ENCODE measurements around the gene OR10T2. TPM values are rescaled to one million over a fixed set of nuclear protein-coding genes. Genes with fewer than 3 reads are reported as not detected.
"Not testable (repeated sequence)": the region's sequence is repeated elsewhere in the genome, so short reads cannot be mapped to it uniquely, and the experiment has no call there.

Gene OR10T2, protein sequence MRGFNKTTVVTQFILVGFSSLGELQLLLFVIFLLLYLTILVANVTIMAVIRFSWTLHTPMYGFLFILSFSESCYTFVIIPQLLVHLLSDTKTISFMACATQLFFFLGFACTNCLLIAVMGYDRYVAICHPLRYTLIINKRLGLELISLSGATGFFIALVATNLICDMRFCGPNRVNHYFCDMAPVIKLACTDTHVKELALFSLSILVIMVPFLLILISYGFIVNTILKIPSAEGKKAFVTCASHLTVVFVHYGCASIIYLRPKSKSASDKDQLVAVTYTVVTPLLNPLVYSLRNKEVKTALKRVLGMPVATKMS
- not detected in 2 replicates for total RNA-seq (2014; rRNA removed; shearing (Covaris generic))
- polyA plus RNA-seq (2015; cell fraction: cytosol; rRNA removed) = not detected in 2 replicates
- polyA plus RNA-seq (2015; cell fraction: nucleus; rRNA removed) = not detected in 2 replicates

DNA sequence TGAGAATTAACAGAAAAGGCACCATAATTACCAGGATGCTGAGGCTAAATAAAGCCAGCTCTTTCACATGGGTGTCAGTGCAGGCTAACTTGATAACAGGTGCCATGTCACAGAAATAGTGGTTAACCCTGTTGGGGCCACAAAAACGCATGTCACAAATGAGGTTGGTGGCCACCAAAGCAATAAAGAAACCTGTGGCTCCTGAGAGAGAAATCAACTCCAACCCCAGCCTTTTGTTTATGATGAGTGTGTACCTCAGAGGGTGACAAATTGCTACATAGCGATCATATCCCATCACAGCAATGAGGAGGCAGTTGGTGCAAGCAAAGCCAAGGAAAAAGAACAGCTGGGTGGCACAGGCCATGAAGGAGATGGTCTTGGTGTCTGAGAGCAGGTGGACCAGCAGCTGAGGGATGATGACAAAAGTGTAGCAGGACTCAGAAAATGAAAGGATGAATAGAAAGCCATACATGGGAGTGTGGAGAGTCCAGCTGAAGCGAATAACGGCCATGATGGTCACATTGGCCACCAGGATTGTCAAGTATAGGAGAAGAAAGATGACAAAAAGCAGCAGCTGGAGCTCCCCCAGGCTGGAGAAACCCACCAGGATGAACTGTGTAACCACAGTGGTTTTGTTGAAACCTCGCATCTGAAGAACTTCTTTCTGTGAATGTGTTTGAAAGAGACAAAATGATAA is at the start of gene OR10T2:
Gene OR10T2 (minus strand): TSS at position 649 of the 697 bp plus-strand sequence. CDS start 0 bp downstream, at position 649.
- in situ Hi-C loops (cut with HindIII; ENCODE audit: low pct_unique_long_range_greater_than_20kb, low sequenced_read_pairs) = no loop called here
- DNase-seq (ENCODE audit: low read depth, low spot score) = no peak

DNA sequence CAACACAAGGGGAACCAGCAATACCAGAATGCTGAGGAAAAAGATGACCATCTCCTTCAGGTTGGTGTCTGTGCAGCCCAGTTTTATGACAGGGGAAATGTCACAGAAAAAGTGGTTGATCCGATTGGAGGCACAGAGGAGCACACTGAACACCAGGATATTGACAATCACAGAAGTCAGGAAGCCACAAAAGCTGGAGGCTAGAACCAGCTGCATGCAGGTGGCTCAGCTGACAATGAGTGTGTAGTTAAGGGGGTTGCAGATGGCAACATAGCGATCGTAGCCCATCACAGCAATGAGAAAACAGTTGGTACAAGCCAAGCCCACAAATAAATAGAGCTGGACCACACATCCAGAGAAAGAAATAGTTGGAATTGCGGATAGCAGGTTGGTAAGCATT is 46.1 kb upstream of the OR10T2 start:
- DNase-seq (ENCODE audit: low read depth, low spot score) = no peak
- in situ Hi-C loops (cut with HindIII; ENCODE audit: low pct_unique_long_range_greater_than_20kb, low sequenced_read_pairs) = no loop called here

DNA sequence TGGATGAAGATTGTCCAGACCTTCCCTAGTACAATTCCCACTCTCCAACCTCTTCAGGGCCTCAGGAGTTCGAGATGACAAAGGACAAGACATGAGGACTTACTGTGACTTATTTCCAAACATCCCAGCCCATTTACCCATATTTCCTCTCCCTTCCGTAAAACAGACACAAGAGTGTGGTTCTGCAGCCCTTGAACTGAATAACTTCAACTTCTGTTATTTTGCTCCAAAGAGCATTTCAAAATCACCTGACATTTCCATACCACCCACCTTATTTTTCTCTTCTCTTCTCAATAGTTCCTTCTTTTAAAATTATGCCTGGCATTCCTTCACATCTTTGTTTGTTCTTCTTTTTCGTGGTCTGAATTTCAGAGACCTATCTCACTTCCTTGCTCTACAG is 35.5 kb upstream of the OR10T2 start:
- in situ Hi-C loops (cut with HindIII; ENCODE audit: low pct_unique_long_range_greater_than_20kb, low sequenced_read_pairs) = no loop called here
- no peak for DNase-seq (ENCODE audit: low read depth, low spot score)

DNA sequence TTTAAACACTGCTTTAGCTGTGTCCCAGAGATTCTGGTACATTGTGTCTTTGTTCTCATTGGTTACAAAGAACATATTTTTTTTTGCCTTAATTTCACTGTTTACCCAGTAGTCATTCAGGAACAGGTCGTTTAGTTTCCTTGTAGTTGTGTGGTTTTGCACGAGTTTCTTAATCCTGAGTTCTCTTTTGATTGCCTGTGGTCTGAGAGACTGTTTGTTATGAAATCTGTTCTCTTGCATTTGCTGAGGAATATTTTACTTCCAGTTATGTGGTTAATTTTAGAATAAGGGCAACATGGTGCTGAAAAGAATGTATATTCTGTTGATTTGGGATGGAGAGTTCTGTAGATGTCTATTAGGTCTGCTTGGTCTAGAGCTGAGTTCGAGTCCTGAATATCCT is 30.9 kb upstream of the OR10T2 start:
- in situ Hi-C loops (cut with HindIII; ENCODE audit: low pct_unique_long_range_greater_than_20kb, low sequenced_read_pairs); DNase-seq (ENCODE audit: low read depth, low spot score): not testable (repeated sequence)

DNA sequence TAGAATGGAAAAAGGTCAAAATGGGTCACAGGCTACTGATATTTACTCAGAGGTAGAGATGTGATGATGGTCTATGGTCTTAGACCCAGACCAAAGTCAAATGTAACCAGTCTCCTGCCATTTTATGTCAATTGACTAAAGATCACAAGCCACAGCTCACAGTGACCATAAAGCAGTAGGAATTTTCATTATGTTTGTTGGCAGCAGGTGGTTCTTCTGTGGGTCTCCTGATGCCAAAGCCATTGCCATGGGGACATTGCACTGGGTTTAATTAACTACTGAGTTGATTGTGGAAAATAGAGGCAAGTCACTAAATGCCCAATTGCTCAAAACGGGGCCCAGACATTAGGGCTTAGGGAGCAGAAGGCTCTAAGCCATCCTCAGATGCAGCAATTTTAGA is 26.9 kb upstream of the OR10T2 start, which contains the start of gene OR10K2:
Gene OR10K2 (minus strand): TSS at position 101 of the 400 bp plus-strand sequence. CDS start 5,371 bp downstream, outside the sequence.
- DNase-seq (ENCODE audit: low read depth, low spot score) = no peak
- in situ Hi-C loops (cut with HindIII; ENCODE audit: low pct_unique_long_range_greater_than_20kb, low sequenced_read_pairs) = no loop called here

DNA sequence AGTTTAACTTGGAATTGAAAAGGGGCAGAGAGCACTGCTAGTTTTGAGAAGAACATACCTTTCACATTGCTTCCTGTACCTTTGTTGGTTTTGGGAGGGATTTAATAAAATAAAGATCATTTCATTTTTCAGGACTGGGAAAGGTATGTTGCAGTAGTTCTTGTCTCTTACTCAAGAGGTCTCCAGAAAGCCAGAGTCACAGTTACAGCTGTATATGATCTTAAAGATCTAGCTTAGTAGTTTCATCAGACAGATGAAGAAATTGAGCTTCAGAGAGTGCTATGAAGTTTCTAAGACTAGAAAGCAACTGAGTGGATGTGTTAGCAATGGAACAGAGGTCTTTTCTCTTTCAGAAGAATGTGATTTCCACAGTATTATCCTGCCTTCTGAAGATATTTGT is 25.8 kb upstream of the OR10T2 start:
- in situ Hi-C loops (cut with HindIII; ENCODE audit: low pct_unique_long_range_greater_than_20kb, low sequenced_read_pairs) = no loop called here
- no peak for DNase-seq (ENCODE audit: low read depth, low spot score)

DNA sequence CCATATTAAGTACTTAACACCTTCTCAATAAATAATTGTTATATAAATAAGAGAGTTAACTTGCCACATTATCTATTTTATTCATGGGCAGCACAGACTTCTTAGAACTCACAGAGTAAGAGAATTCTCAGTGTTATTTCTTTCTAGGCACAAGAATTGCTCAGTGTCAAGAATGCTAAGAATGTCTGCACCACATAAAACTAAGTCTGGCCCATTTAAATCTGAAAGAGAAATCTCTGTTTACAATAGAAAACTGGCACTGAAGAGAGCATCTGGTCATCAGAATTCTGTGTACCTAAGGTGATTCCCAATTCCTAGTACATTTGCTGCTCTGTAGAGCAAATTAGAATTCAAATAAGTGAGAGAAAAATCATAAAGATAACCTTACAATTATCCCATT is 22.9 kb upstream of the OR10T2 start:
- no peak for DNase-seq (ENCODE audit: low read depth, low spot score)
- in situ Hi-C loops (cut with HindIII; ENCODE audit: low pct_unique_long_range_greater_than_20kb, low sequenced_read_pairs) = no loop called here

DNA sequence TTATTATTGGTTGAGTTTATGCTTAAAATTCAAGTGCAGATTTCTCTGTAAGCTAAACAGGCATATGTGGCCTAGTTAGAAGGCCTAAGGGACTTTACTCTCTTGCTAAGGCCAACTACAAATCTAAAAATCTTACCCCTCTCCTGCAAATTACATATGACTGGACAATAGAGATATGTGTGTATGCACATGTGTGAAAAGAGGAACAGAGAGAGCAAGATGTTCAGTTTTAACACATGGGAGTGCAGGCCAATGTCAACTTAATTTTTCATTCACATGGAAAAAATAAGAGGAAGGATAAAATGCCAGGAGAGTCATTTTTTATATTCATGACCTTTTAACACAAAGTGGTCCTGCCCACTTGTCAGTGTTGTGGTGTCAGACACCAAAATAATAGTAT is 18.3 kb upstream of the OR10T2 start:
- no peak for DNase-seq (ENCODE audit: low read depth, low spot score)
- in situ Hi-C loops (cut with HindIII; ENCODE audit: low pct_unique_long_range_greater_than_20kb, low sequenced_read_pairs) = no loop called here

DNA sequence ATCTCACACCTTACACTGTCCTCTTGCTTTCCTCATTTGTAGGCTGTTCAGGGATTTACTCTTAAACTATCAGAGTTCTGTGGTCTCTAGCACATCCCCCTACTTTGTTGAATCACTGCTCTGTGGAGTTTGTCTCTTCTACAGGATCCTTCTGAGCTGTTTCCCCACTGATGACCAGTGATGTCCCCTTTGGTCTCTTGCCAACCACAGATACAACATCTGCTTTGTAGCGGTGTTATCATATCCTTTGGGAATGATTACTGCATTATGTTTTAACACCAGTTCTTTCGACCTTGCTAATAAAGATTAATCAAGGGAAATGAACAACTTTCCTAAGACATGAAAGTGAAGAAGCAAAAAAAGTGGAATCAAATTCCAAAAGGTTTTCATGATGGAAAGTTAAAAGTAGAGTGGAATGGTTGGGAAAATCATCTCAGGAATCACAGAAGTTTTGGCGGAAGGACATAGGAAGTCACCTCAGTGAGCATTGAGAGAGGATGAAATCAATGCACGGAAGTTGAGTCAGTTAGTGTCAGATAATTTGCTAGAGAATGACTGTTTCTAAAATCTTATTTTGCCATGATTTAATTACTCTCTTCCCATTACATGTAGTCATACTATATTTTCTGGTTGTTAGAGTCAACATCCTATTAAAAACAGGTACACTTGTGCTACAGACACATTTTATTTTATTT is 15.5 kb upstream of the OR10T2 start:
- in situ Hi-C loops (cut with HindIII; ENCODE audit: low pct_unique_long_range_greater_than_20kb, low sequenced_read_pairs) = no loop called here
- no peak for DNase-seq (ENCODE audit: low read depth, low spot score)

DNA sequence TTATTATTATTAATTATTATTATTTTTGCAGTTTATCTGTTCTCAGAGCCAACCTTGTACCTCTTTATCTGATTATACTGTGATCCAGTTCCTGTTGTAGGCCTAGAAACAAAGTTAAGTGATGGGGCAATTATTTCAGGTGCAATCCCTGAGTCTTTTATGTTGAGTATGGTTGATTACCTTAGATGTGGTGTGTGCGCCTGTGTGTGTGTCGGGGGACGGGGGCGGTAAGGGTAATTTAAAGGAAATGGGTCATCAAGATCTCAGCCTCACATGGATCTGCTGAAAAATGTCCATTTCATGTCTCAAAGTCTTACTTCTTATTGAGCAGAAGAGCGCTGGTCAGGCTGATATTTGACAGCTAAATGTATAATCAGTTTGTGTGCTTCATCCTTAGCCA is 7.8 kb upstream of the OR10T2 start:
- DNase-seq (ENCODE audit: low read depth, low spot score) = no peak
- in situ Hi-C loops (cut with HindIII; ENCODE audit: low pct_unique_long_range_greater_than_20kb, low sequenced_read_pairs) = no loop called here

DNA sequence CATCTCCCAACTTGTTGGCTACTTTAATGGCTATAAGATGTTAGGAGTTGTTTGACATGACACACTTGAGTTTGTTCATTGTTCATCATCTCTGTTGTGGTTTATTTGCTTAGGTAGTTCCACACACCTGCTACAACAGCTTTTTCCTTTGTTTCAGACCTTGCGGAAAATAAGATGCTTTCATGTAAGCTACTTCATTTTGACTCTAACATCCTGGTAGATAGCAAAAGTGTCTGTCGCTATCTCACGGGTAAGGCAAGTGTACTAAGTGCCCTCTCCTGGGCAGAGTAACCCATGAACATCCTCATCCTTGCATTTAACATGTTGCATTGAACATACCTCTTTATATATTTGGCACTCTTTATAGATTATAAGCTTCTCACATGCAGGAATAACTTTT is 1.6 kb upstream of the OR10T2 start:
- DNase-seq (ENCODE audit: low read depth, low spot score) = no peak
- in situ Hi-C loops (cut with HindIII; ENCODE audit: low pct_unique_long_range_greater_than_20kb, low sequenced_read_pairs) = no loop called here

DNA sequence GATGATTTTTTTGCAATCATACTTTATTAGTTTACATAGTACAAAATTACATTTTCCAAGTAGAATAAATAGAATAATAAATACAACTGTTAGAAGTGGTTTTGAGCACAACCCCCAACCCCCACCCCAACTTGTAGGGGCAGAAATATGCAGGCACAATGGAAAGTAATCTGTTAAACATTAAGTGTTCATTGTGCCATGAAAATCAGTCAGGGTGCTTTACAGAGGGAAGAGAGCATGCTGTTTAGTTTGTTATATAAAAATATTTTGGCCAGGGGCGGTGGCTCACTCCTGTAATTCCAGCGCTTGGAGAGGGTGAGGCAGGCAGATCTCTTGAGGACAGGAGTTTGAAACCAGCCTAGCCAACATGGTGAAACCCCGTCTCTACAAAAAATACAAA is 2.6 kb downstream of the OR10T2 start:
- no peak for DNase-seq (ENCODE audit: low read depth, low spot score)
- in situ Hi-C loops (cut with HindIII; ENCODE audit: low pct_unique_long_range_greater_than_20kb, low sequenced_read_pairs) = no loop called here

DNA sequence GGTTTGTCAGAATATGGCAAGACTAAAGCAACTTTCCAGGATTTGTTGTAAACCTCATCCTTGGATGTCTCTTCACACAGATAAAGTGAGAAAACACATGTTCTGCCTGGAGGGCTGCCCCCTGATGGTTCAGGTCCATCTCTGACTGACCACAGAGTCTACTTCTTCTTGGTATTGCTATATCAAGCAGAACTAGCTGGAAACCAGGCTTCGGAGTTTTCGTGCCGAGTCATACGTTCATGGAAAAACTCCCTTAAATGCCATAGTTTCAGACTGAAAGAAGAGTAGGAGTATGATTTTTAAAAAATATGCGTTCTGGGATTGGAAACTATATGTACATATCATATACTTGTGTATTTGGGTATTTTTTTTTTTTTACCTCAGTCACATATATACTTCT is 5.8 kb downstream of the OR10T2 start:
- in situ Hi-C loops (cut with HindIII; ENCODE audit: low pct_unique_long_range_greater_than_20kb, low sequenced_read_pairs) = no loop called here
- no peak for DNase-seq (ENCODE audit: low read depth, low spot score)

DNA sequence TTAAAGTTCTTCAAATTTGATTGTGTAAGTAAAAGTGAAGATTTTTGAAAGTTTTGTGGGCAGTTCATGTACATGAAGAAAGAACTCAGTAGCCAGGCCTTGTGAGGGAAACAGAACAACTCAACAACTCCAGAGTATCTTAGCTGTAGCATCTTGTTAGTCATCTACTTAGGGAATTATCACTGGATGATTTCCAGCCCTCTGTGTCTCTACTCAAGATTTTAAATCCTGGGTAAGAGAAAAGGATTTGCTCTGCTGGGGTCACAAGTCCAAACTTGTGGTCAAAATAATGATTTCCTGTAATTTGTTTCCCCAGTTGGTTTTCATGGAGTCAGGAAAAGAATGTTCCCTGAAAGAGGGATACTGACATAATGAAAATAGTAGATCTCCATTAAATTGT is 8.2 kb downstream of the OR10T2 start:
- in situ Hi-C loops (cut with HindIII; ENCODE audit: low pct_unique_long_range_greater_than_20kb, low sequenced_read_pairs) = no loop called here
- DNase-seq (ENCODE audit: low read depth, low spot score) = no peak

DNA sequence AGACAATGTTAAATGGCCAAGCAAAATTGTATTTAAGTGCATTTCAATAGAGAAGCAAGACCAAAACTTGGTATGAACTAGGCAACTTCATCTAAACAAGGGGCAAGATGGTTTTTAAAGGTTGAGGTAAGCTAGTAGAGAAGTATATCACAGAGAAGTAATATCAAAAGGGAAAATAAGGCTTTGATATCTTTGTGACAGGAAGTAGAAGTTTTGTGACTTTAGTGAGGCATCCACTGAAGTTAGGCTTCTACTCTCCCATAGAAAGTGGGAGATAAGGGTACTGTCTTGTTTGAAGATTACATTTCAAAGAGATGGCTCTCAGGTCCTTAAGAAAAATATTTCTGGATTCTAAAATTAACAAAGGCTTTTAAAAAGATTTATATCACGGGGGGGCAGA is 8.9 kb downstream of the OR10T2 start:
- in situ Hi-C loops (cut with HindIII; ENCODE audit: low pct_unique_long_range_greater_than_20kb, low sequenced_read_pairs) = no loop called here
- DNase-seq (ENCODE audit: low read depth, low spot score) = no peak

DNA sequence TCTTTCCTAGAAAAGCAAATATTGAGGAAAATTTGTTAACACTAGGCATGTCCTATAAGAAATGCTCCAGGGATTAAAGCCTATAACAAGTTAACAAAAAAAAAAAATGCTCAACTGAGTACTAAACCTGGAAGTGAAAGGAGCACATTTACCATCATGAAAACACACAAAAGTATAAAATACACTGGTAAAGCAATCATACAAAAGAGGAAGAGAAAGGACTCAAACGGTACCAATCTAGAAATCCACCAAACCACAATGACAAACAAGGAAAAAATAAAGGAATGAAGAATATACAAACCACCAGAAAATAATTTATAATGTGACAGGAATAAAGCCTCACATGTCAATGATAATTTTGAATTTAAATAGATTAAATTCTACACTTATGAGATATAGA is 24.4 kb downstream of the OR10T2 start:
- DNase-seq (ENCODE audit: low read depth, low spot score) = no peak
- in situ Hi-C loops (cut with HindIII; ENCODE audit: low pct_unique_long_range_greater_than_20kb, low sequenced_read_pairs) = no loop called here

DNA sequence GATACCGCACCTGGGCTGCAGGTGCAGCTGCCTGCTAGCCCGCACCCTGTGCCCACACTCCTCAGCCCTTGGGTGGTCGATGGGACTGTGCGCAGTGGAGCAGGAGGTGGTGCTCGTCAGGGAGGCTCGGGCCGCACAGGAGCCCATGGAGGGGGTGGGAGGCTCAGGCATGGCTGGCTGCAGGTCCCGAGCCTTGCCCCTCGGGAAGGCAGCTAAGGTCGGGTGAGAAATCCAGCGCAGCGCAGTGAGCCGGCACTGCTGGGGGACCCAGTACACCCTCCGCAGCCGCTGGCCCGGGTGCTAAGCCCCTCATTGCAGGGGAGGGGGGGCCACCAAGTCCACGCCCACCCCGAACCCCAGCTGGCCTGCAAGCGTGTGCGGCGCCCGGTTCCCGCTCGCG is 25.2 kb downstream of the OR10T2 start:
- DNase-seq (ENCODE audit: low read depth, low spot score); in situ Hi-C loops (cut with HindIII; ENCODE audit: low pct_unique_long_range_greater_than_20kb, low sequenced_read_pairs): not testable (repeated sequence)

DNA sequence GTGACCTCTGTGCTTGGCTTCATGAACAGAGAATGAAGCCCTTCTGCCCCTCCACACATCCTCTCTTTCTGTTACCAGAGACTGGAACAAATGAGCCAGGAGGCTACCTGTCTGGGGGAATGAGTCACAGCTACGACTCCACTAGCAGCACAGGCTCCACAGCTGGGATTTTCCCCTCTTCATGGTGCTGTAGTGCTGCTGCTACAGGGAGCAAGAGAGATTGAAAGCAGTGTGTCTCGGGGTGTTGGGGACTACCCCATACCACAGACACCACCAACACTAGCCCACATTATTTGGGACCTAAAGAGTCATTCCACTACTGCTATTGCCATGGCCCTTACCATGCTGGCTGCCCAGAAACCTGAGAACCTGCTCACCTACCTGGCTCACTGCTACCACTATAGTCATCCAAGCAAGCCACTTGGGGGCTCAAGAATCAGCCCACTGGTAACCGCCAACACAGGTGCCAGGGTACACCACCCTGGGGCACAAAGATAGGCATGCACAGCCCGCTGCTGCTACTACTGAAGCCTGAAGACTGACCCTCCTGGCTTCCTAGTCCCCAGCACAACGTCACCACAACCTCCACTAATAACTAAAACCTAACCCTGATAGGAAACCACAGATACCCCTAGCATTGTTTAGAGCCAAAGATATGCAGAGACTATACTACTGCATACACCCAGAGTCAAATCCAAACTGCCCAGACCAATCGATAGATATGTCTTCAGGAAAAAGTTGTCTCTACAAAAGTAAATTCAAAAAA is 27.9 kb downstream of the OR10T2 start:
- in situ Hi-C loops (cut with HindIII; ENCODE audit: low pct_unique_long_range_greater_than_20kb, low sequenced_read_pairs) = no loop called here
- no peak for DNase-seq (ENCODE audit: low read depth, low spot score)
